IPS-NIHi7 (cell line): ENCODE results near the gene ASB15.
A peak's percentile ranks its signal among the peaks of the same experiment; 100 is the strongest.

ENCODE experiments used
- DNase-seq: peaks from one replicate; pipeline ENCODE4 v3.0.0; 2012; ENCODE audit warnings: mixed read lengths; ENCODE audit errors: extremely low spot score

The ASB15 gene

DNA sequence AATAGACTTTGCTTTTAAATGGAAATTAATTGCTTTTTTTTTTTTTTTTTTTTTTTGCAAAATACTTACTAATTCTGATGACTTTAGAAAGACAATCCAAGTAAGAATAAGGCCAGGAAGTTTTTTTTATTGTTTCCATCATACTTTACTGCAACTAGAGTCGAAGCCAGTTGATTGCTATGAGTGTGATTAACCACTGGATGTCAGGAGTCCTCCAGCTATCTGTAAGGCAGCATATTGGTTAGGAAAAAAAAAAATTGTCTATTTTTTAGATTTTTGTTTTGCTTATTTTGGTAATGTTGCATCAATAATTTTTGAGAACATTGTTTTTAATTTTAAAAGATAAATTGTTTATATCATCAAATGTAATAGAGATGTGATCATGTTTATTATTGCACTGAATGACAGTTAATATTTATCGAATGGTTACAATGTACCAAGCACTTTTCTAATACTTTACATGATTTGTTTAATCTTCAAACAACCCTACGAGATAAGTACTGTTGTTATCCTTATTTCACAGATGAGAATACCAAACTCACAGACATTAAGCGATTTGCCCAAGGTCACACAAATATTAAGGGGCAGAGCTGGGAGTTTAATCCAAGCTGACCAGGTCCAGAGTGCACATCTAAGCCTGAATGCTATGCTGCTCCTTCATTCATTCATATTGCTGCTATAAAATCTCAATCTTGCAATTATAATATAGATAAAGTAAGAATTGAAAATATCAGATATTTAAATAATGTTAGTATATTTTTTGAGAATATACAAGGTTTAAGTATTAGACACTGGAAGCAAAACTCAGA is 34.1 kb downstream of the ASB15 start:
- no peak for DNase-seq

DNA sequence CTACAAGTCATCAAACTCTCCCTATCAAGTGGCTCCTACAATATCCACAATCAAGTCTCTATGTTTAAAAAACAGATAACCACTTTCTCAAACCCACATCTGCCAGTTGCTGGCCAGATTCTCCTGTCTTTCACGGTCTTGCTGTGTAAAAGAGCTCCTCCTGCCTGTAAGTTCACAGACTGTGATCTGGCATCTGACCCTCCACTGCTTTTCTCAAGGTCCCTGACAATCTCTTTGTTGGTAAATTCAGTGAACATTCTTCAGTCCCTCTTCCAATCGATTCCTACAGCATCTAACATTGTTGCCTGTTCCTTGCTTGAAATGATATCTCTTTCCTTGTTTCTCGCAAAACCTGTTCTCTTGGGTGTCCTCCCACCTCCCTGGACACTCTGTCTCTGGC is 35.6 kb downstream of the ASB15 start:
- no peak for DNase-seq

DNA sequence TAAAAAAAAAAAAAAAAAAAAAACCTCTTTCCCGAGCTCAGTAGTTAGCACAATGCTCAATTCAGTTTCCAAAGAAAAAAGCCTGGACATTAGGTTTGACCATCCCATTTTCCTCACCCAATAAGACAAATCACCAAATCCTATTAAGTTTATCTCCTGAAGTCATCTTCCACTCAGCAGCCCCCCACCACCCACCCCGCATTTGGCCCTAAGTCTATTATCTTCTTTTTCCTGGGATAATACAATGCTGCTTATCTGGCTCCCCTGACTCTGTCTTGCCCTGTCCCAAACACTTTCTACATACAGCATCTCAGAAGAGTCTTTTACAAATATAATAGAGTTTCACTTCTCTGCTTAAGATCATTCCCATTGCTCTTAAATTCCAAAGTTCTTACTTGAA is 36.3 kb downstream of the ASB15 start:
- no peak for DNase-seq

DNA sequence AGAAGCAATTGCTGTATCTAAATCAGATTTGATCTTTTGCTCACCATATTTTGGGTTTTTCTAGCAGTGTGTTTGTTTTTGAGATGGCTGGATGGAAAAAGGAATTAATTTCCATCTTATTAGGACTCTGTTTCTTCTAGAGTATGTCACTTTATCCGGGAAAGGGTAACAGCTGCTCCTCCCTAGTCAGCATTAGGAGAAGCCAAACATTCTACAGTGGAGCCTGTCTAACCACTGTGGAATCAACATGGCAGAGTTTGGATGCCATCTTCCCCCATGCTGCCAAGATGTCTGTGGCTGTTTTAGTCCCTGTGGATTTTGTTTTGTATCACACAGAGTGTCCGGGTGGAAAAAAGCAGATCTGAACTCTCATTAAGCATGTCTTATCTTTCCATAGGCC is 38.0 kb downstream of the ASB15 start:
- no peak for DNase-seq

- no peak for DNase-seq
Measured at GRCh38 chr7:123640583-123640982, 39.0 kb downstream of the ASB15 start.

DNA sequence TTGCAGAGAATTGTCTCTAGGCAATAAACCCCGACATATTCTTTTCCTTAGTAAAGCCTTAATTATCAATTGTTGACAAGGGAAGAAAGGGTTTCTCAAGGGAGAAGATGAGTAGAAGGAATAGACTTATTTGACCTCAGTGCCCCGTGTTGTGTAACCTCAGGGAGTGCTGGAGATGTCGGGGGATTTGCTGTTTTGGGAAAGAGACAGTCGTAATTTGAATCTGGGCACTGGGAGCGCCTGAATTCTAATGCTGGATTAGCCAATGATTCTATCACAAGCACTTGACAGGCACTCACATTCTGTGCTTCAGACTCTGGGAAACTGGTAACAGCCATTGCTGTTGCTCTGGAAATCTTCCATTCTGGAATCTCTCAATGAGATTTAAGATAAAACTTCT is 40.3 kb downstream of the ASB15 start:
- DNase-seq, result no peak

- peak; percentile 74 for DNase-seq
Measured at GRCh38 chr7:123643495-123644441, 42.1 kb downstream of the ASB15 start.

- DNase-seq, result no peak
Measured at GRCh38 chr7:123645516-123645915, 43.9 kb downstream of the ASB15 start.

DNA sequence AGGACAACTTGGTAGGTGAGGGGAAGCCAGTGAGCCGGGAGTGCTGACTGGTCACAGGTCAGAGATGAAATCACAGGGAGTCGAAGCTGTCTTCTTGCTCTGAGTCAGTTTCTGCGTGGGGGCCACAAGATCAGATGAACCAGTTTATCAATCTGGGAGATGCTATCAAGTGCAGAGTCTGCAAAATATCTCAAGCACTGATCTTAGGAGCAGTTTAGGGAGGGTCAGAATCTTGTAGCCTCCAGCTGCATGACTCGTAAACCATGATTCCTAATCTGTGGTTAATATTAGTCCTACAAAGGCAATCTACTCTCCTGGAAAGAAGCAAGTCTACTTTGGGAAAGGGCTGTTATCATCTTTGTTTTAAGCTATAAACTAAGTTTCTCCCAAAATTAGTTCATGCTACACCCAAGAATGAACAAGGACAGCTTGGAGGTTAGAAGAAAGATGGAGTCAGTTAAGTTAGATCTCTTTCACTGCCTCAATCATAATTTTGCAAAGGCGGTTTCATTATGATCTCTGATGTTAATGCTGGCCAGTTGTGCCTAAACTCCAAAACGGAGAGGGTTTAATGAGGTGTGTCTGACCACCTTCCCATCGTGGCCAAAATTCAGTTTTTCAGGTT is 45.6 kb downstream of the ASB15 start:
- DNase-seq, result no peak

GRCh38 chr7:123649964-123650363 is 48.3 kb downstream of the ASB15 start:
- DNase-seq, result no peak

- no peak for DNase-seq
Measured at GRCh38 chr7:123650595-123650994, 49.0 kb downstream of the ASB15 start.

- DNase-seq, result no peak
Measured at GRCh38 chr7:123652406-123652805, 50.8 kb downstream of the ASB15 start.

GRCh38 chr7:123653162-123653561 is 51.5 kb downstream of the ASB15 start:
- no peak for DNase-seq

DNA sequence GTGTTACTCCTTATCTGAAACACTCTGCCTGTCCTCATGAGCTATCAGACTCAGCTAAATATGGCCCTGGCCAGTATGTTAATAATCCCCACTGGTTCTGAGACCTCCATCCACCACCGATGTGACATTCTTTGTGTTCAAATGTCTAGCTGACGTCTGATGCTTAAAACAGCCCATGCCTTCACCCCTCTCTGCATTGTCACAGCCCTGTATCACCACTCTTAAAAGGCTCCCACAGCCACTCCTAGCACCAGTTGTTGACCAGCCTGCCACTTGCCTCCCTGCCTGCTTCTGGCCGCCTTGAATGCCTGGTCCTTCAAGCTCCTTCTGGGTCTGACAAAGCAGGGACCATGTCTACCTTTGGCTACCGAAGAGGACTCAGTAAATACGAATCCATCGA is 54.0 kb downstream of the ASB15 start, which contains the start of gene LMOD2:
Gene LMOD2, plus strand, starts transcription at position 253 of the 400 bp plus-strand sequence. Its CDS starts 98 bp downstream, at position 351.
- no peak for DNase-seq

GRCh38 chr7:123656544-123657303 is 55.1 kb downstream of the ASB15 start:
- no peak for DNase-seq

DNA sequence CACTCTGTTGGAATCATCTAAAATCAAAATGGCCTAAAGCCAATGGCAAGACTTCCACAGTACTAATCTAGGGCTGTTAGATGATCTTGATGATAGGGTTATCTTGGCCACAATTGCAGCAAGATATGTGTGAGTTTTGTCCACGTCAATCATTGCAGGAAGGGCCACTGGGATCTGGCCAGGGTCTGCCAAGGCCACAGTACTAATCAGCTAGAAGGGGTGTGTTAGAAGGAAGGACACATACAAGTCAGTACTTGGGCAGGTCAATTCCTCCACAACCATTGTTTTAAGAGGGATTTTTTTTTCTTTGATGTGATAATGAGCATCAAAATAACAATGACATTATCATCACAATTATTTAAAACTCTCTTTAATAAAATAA is 55.7 kb downstream of the ASB15 start:
- DNase-seq, result no peak

- no peak for DNase-seq
Measured at GRCh38 chr7:123658023-123658422, 56.4 kb downstream of the ASB15 start.

DNA sequence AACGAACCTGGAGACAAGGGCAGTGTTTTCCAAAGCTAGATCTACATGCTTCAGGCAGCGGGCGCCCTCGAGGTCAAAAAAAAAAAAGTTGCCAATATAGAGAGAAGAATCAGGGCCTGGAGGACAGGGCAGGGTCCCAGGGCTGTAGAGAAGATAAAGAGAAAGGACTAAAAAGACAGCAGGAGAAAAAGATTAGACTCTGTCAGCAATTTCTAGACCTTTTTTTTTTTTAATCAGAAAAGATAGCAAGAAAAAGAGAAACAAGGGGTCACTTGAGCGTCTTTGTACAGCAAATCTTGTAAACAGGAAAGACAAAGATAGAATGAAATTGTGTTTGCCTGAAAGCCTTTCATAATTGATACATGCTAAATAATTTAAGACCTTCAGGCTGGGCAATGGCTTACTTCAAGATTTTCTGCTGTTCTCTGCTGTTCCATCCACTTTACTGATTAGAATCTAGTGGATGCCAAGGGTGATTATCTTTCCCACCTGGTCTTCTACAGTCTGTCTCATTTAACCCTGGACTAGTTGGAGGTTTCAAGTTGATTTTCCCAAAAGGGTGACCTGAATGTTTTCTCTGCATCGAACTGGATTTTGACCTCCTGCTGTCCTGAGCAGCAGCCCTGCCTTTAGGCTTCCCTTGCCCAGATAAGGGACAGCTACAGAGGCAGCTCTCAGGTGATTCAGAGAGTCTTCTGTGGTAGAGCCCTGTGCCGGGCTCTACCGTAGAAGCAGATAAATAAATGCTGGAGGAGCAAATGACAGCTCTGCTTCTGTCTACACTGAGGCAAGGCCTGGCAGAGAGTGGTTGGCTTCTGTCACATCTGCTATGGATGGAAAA is 59.1 kb downstream of the ASB15 start:
- DNase-seq, result no peak

GRCh38 chr7:123661765-123662164 is 60.1 kb downstream of the ASB15 start:
- no peak for DNase-seq

DNA sequence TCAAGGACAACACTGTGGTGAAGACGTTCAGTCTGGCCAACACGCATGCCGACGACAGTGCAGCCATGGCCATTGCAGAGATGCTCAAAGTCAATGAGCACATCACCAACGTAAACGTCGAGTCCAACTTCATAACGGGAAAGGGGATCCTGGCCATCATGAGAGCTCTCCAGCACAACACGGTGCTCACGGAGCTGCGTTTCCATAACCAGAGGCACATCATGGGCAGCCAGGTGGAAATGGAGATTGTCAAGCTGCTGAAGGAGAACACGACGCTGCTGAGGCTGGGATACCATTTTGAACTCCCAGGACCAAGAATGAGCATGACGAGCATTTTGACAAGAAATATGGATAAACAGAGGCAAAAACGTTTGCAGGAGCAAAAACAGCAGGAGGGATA is 60.7 kb downstream of the ASB15 start:
- DNase-seq, result no peak

DNA sequence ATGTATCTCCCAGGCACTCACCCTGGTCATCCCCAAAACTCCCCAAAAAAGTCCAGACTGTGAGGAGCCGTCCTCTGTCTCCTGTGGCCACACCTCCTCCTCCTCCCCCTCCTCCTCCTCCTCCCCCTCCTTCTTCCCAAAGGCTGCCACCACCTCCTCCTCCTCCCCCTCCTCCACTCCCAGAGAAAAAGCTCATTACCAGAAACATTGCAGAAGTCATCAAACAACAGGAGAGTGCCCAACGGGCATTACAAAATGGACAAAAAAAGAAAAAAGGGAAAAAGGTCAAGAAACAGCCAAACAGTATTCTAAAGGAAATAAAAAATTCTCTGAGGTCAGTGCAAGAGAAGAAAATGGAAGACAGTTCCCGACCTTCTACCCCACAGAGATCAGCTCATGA is 61.1 kb downstream of the ASB15 start:
- no peak for DNase-seq
